ENCODE measurements around the gene NDUFA7.
"Not testable (repeated sequence)": the region's sequence is repeated elsewhere in the genome, so short reads cannot be mapped to it uniquely, and the experiment has no call there.

The NDUFA7 gene

DNA sequence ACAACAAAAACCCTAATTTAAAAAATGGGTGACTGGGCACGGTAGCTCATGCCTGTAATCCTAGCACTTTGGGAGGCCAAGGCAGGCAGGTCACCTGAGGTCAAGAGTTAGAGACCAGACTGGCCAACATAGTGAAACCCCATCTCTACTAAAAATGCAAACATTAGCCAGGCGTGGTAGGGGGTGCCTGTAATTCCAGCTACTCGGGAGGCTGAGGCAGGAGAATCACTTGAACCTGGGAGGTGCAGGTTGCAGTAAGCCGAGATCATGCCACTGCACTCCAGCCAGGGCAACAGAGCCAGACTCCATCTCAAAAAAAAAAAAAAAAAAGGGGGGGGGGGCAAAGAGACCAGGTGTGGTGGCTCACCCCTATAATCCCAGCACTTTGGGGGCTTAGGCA is 56.9 kb downstream of the NDUFA7 start:
- DNase-seq (ENCODE audit: low spot score), result not testable (repeated sequence)

DNA sequence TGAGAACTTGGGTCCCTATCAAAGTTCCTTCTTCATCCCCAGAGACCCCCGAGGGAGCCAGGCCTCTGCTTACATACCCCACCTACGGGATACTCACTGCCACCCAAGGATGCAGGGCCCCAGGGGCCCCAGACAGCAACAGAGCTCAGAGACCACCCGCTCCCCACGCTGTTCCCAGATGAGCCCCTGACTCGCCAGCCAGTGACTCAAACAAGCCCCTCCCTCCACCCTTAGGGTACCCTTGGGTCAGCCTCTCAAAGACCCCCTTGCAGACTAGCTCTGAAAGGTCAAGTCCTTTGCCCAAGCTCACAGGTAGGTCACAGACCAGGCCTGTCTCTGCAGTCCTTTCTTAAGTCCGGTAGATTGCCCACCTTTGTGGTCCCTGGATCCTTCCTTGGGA is 58.7 kb downstream of the NDUFA7 start:
- DNase-seq (ENCODE audit: low spot score), result no peak

DNA sequence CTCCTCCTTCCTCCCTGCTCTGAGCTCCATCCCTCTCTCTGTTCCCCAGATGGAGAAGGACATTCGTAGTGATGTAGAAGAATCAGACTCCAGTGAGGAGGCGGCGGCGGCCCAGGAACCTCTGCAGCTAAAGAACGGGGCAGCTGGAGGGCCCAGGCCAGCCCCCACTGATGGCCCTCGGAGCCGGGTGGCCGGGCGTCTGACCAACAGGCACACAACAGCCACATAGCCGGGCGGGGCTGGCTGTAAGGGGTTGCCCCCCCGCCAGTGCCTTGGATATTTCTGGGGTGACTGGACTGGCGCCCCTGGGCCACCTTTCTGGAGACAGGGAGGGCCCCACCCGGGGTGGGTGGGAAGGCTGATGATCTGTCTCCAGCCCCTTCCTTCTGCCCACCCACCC is 59.3 kb downstream of the NDUFA7 start:
- DNase-seq (ENCODE audit: low spot score), result no peak

DNA sequence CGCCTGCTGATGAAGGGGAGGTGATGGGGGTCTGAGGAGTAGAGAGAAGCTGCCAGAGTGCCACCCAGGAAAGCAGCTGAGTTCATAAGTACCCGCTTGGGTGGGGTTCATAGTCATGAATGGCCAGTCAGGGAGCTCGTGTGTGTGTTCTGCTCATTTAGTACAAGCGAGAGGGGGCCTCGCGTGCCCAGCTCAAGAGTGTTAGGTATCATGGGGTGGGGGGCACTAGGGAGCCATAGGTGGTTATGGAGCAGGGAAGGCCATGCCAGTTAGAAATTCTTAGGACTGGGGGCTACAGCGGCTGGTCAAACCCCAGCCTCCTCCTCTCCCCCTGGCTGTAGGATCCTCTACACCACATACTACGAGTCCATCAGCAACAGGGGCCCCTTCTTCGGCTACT is 59.8 kb downstream of the NDUFA7 start:
- DNase-seq (ENCODE audit: low spot score), result no peak
